Stimulated activated CD8-positive, alpha-beta memory T cell treated with anti-CD3 and anti-CD28 coated beads, Interleukin-15, amount 100 ng/mL, for 1 hour (primary cell): ENCODE results near the gene GALNT16.
"Not testable (repeated sequence)": the region's sequence is repeated elsewhere in the genome, so short reads cannot be mapped to it uniquely, and the experiment has no call there.

Experiments
- DNase-seq: peaks from one replicate; pipeline ENCODE4 v3.0.0-alpha.2; 2020; ENCODE audit warnings: low read depth

GALNT16 gene

GRCh38 chr14:69363964-69364363 is 104.0 kb downstream of the GALNT16 start:
- no peak for DNase-seq

GRCh38 chr14:69364378-69364777 is 104.4 kb downstream of the GALNT16 start:
- no peak for DNase-seq

- DNase-seq = no peak
These were observed 106.1 kb downstream of the GALNT16 start for GRCh38 chr14:69366069-69366468.

- no peak for DNase-seq
These were observed 106.8 kb downstream of the GALNT16 start for GRCh38 chr14:69366761-69367160.

- no peak for DNase-seq
These were observed 108.4 kb downstream of the GALNT16 start for GRCh38 chr14:69368381-69368780.

- no peak for DNase-seq
These were observed 110.1 kb downstream of the GALNT16 start for GRCh38 chr14:69370061-69370460.

- no peak for DNase-seq
These were observed 112.2 kb downstream of the GALNT16 start for GRCh38 chr14:69372146-69372545.

GRCh38 chr14:69373104-69373503 is 113.1 kb downstream of the GALNT16 start:
- DNase-seq = no peak

- DNase-seq = no peak
These were observed 114.3 kb downstream of the GALNT16 start for GRCh38 chr14:69374235-69374634.

- no peak for DNase-seq
These were observed 115.2 kb downstream of the GALNT16 start for GRCh38 chr14:69375182-69375581.

GRCh38 chr14:69375722-69376121 is 115.8 kb downstream of the GALNT16 start:
- no peak for DNase-seq

GRCh38 chr14:69376439-69376838 is 116.5 kb downstream of the GALNT16 start:
- no peak for DNase-seq

- no peak for DNase-seq
These were observed 118.3 kb downstream of the GALNT16 start for GRCh38 chr14:69378274-69378673.

- no peak for DNase-seq
These were observed 127.4 kb downstream of the GALNT16 start for GRCh38 chr14:69387311-69387710.

GRCh38 chr14:69391400-69391799 is 131.4 kb downstream of the GALNT16 start:
- DNase-seq = not testable (repeated sequence)

GRCh38 chr14:69392481-69392880 is 132.5 kb downstream of the GALNT16 start:
- DNase-seq = no peak

GRCh38 chr14:69395929-69396328 is 136.0 kb downstream of the GALNT16 start:
- DNase-seq = no peak

- peak; percentile 91 for DNase-seq
These were observed 138.3 kb downstream of the GALNT16 start, which contains the start of the genes ERH and SLC39A9 for GRCh38 chr14:69398053-69398817. TSS of gene ERH (minus strand) at chr14:69398299. CDS start at chr14:69398233, 66 bp downstream. TSS of gene SLC39A9 (plus strand) at chr14:69398692. CDS start at chr14:69399370, 678 bp downstream.

- no peak for DNase-seq
These were observed 138.9 kb downstream of the GALNT16 start for GRCh38 chr14:69398818-69399210.

GRCh38 chr14:69399750-69400149 is 139.8 kb downstream of the GALNT16 start:
- DNase-seq = no peak

GRCh38 chr14:69400154-69400553 is 140.2 kb downstream of the GALNT16 start:
- DNase-seq = no peak

GRCh38 chr14:69401841-69402240 is 141.9 kb downstream of the GALNT16 start:
- no peak for DNase-seq

GRCh38 chr14:69404478-69404877 is 144.5 kb downstream of the GALNT16 start:
- DNase-seq = no peak

GRCh38 chr14:69404883-69405282 is 144.9 kb downstream of the GALNT16 start:
- no peak for DNase-seq
